Measurements from ENCODE around the gene RAB6B. TPM values are rescaled to one million over a fixed set of nuclear protein-coding genes. Genes with fewer than 3 reads are reported as not detected.

The RAB6B gene
- total RNA-seq, 2 donors from 2014 or later, result 2.6 to 5.6 TPM

GRCh38 chr3:133827684-133828083, 68.0 kb downstream of the RAB6B start:
- DNase-seq, result no peak
- no peak for TF ChIP-seq CTCF (IDR thresholded peaks at IDR 0.05)

GRCh38 chr3:133827136-133827535, 68.5 kb downstream of the RAB6B start:
- Histone ChIP-seq H3K27ac (no peak overlapping the region), H3K4me1 (no peaks in the 10 kb centered on the region), H3K4me3 (no peak overlapping the region), H3K27me3 (no peaks in the 10 kb centered on the region), H3K9me3 (no peaks in the 10 kb centered on the region), H3K9ac (ENCODE audit: low read depth in 2 of 2, low read length in 2 of 2) (no peak overlapping the region), H3K36me3 (no peaks in the 10 kb centered on the region)
- no peak for TF ChIP-seq CTCF (IDR thresholded peaks at IDR 0.05)
- DNase-seq, result no peak
- intact Hi-C loops (cut with DNase I), result no loop called here

More at GRCh38 chr3:133827684-133828083, 68.0 kb downstream of the RAB6B start:
- Histone ChIP-seq H3K27ac (no peak overlapping the region), H3K9ac (ENCODE audit: low read depth in 2 of 2, low read length in 2 of 2) (no peak overlapping the region), H3K9me3 (no peaks in the 10 kb centered on the region), H3K36me3 (no peaks in the 10 kb centered on the region), H3K4me3 (no peak overlapping the region), H3K4me1 (no peaks in the 10 kb centered on the region), H3K27me3 (no peaks in the 10 kb centered on the region)
- intact Hi-C loops (cut with DNase I), result no loop called here

GRCh38 chr3:133825969-133826727, 69.5 kb downstream of the RAB6B start:
- no peak for TF ChIP-seq CTCF (IDR thresholded peaks at IDR 0.05)
- H3K27ac ChIP-seq, result no peak overlapping the region
- no peak overlapping the region for H3K4me3 ChIP-seq
- H3K36me3 ChIP-seq, result no peaks in the 10 kb centered on the region
- H3K4me1 ChIP-seq, result no peaks in the 10 kb centered on the region
- no peaks in the 10 kb centered on the region for H3K9me3 ChIP-seq
- no peak overlapping the region for H3K9ac ChIP-seq (ENCODE audit: low read depth in 2 of 2, low read length in 2 of 2)
- intact Hi-C loops (cut with DNase I), result no loop called here
- no peak for DNase-seq
- no peaks in the 10 kb centered on the region for H3K27me3 ChIP-seq

GRCh38 chr3:133824961-133825485, 70.7 kb downstream of the RAB6B start:
- Histone ChIP-seq H3K4me1 (no peaks in the 10 kb centered on the region), H3K9me3 (no peaks in the 10 kb centered on the region), H3K4me3 (no peak overlapping the region), H3K36me3 (peaks cover 5% of the 10 kb centered on the region), H3K27me3 (no peaks in the 10 kb centered on the region), H3K27ac (no peak overlapping the region), H3K9ac (ENCODE audit: low read depth in 2 of 2, low read length in 2 of 2) (no peak overlapping the region)
- no peak for TF ChIP-seq CTCF (IDR thresholded peaks at IDR 0.05)
- DNase-seq, result no peak
- intact Hi-C loops (cut with DNase I), result no loop called here

GRCh38 chr3:133821767-133822638, 73.7 kb downstream of the RAB6B start:
- intact Hi-C loops (cut with DNase I), result no loop called here
- Histone ChIP-seq H3K36me3 (peaks cover 5% of the 10 kb centered on the region), H3K27ac (no peak overlapping the region)

More at GRCh38 chr3:133821767-133822638, 73.7 kb downstream of the RAB6B start:
- Histone ChIP-seq H3K4me1 (no peaks in the 10 kb centered on the region), H3K9ac (ENCODE audit: low read depth in 2 of 2, low read length in 2 of 2) (no peak overlapping the region), H3K4me3 (no peak overlapping the region), H3K9me3 (no peaks in the 10 kb centered on the region), H3K27me3 (no peaks in the 10 kb centered on the region)
- peak; percentile 34 for DNase-seq
- TF ChIP-seq CTCF (IDR thresholded peaks at IDR 0.05), result no peak
